Measurements from ENCODE around the gene NFYC.

- TF ChIP-seq RAD21 (IDR thresholded peaks at IDR 0.05; ENCODE audit: low read length) (no peak), CTCF (IDR thresholded peaks at IDR 0.05) (no peak), EZH2phosphoT487 (IDR thresholded peaks at IDR 0.05; ENCODE audit: borderline replicate concordance, low read depth) (no peak), EP300 (IDR thresholded peaks at IDR 0.05; ENCODE audit: borderline replicate concordance in 1 of 2, low read depth in 1 of 2, low read length in 1 of 2) (no peak), REST (IDR thresholded peaks at IDR 0.05; ENCODE audit: low read depth, low read length) (no peak), MAX (IDR thresholded peaks at IDR 0.05; ENCODE audit: low read depth) (no peak), POLR2AphosphoS5 (IDR thresholded peaks at IDR 0.05; ENCODE audit: low read depth, low read length) (no peak), JUND (IDR thresholded peaks at IDR 0.05) (no peak), SIN3A (IDR thresholded peaks at IDR 0.05; ENCODE audit: borderline replicate concordance, low read depth, low read length) (no peak)
Observed at GRCh38 chr1:40776236-40777072, 85.0 kb downstream of the NFYC start.

All from SK-N-SH (cell line).